ENCODE results near the gene HBG1.

The HBG1 gene

DNA sequence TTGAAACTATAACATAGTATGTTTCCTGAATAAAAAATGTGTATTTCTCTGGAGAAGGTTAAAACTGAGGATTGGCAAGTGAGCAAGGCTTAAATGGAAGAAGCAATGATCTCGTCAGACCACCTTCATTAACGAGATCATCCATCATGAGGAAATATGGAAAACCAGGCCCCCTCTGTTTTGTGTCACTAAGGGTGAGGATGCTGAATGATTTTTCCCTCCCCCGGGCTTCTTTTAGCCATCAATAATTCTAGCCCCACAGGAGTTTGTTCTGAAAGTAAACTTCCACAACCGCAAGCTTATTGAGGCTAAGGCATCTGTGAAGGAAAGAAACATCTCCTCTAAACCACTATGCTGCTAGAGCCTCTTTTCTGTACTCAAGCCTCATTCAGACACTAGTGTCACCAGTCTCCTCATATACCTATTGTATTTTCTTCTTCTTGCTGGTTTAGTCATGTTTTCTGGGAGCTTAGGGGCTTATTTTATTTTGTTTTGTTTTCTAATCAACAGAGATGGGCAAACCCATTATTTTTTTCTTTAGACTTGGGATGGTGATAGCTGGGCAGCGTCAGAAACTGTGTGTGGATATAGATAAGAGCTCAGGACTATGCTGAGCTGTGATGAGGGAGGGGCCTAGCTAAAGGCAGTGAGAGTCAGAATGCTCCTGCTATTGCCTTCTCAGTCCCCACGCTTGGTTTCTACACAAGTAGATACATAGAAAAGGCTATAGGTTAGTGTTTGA is 25.9 kb upstream of the HBG1 start:
- no peak overlapping the region for H3K4me3 ChIP-seq (ENCODE audit: low read depth, low read length)
- TF ChIP-seq, protein P1, sequence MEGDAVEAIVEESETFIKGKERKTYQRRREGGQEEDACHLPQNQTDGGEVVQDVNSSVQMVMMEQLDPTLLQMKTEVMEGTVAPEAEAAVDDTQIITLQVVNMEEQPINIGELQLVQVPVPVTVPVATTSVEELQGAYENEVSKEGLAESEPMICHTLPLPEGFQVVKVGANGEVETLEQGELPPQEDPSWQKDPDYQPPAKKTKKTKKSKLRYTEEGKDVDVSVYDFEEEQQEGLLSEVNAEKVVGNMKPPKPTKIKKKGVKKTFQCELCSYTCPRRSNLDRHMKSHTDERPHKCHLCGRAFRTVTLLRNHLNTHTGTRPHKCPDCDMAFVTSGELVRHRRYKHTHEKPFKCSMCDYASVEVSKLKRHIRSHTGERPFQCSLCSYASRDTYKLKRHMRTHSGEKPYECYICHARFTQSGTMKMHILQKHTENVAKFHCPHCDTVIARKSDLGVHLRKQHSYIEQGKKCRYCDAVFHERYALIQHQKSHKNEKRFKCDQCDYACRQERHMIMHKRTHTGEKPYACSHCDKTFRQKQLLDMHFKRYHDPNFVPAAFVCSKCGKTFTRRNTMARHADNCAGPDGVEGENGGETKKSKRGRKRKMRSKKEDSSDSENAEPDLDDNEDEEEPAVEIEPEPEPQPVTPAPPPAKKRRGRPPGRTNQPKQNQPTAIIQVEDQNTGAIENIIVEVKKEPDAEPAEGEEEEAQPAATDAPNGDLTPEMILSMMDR (IDR thresholded peaks at IDR 0.05; ENCODE audit: low read depth, low read length) = no peak
- TF ChIP-seq POLR2A (IDR thresholded peaks at IDR 0.05; ENCODE audit: extremely low read depth, insufficient read length) = no peak
- TF ChIP-seq MYC (IDR thresholded peaks at IDR 0.05; ENCODE audit: low read depth, low read length) = no peak
- TF ChIP-seq, protein P2, sequence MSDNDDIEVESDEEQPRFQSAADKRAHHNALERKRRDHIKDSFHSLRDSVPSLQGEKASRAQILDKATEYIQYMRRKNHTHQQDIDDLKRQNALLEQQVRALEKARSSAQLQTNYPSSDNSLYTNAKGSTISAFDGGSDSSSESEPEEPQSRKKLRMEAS (IDR thresholded peaks at IDR 0.05; ENCODE audit: low read depth, low read length) = no peak
- DNase-seq (ENCODE audit: low read depth) = no peak

DNA sequence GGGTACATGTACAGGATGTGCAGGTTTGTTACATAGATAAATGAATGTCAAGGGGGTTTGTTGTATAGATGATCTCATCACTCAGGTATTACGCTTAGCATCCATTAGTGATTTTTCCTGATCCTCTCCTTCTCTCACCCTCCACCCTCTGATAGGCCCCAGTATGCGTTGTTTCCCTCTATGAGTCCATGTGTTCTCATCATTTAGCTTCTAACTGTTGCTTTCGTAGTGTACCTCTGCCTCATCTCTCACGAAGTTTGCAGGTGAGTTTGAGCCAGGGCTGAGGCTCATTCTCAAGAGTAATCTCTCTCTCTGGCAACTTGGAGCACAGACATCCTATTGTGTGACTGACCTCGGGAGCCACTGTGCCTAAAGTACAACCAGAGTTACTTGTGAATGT is 24.7 kb upstream of the HBG1 start:
- DNase-seq (ENCODE audit: low read depth) = no peak
- no peak overlapping the region for H3K4me3 ChIP-seq (ENCODE audit: low read depth, low read length)
- TF ChIP-seq, protein P1 (IDR thresholded peaks at IDR 0.05; ENCODE audit: low read depth, low read length) = no peak
- TF ChIP-seq POLR2A (IDR thresholded peaks at IDR 0.05; ENCODE audit: extremely low read depth, insufficient read length) (no peak), MYC (IDR thresholded peaks at IDR 0.05; ENCODE audit: low read depth, low read length) (no peak)
- TF ChIP-seq, protein P2 (IDR thresholded peaks at IDR 0.05; ENCODE audit: low read depth, low read length) = no peak

DNA sequence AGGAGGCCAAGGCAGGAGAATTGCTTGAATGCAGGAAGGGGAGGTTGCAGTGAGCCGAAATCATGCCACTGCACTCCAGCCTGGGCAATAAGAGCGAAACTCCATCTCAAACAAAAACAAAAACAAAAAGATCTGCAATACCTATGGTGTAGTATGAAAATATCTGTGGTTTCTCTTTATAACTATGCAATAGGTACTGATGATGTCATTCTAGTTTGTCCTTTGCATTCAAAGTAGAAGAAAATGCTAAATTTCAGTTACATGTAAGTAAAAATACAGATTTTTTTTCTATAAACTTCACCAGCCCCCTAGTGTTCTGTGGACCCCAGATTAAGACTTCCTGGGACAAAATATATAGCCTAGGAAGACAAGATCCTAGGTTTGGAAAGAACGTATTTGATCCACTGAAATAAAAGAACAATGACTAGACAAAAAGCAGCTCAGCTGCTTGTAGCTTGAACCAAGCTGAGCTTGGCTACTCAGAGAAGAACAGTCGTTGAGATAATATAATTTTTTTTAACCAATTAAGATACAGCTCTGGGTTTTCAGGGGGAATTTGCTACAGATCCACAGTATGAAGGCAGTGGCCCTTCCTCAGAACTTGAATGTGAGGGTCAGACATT is 22.8 kb upstream of the HBG1 start:
- TF ChIP-seq, protein P1 (IDR thresholded peaks at IDR 0.05; ENCODE audit: low read depth, low read length) = no peak
- TF ChIP-seq, protein P2 (IDR thresholded peaks at IDR 0.05; ENCODE audit: low read depth, low read length) = no peak
- TF ChIP-seq MYC (IDR thresholded peaks at IDR 0.05; ENCODE audit: low read depth, low read length) (no peak), POLR2A (IDR thresholded peaks at IDR 0.05; ENCODE audit: extremely low read depth, insufficient read length) (no peak)
- no peak for DNase-seq (ENCODE audit: low read depth)
- no peak overlapping the region for H3K4me3 ChIP-seq (ENCODE audit: low read depth, low read length)

DNA sequence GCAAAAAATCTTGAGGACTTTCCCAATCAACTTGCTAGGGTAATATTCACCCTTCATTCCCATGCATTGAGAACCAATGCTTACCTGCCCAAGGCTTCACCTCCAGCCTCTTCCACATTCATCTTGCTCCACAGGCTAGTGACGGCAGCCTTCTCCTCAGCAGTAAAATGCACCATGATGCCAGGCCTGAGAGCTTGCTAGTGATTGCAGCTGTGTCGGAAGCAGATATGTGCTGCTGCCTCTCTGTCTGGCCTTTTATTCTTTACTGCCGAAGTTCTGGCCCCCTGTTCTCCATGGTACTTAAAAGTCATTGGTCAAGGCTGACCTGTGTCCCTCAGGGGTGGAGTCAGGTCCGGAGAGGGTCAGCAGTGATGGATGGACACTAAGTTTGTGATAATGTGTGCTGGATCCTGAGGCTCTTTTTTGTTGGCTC is 20.1 kb upstream of the HBG1 start, which contains the start of gene HBE1:
HBE1 (minus strand) TSS at position 231 of the 433 bp plus-strand sequence; CDS start at position 176, 55 bp downstream.
- TF ChIP-seq, protein P2 (IDR thresholded peaks at IDR 0.05; ENCODE audit: low read depth, low read length) = no peak
- TF ChIP-seq POLR2A (IDR thresholded peaks at IDR 0.05; ENCODE audit: extremely low read depth, insufficient read length) = no peak
- TF ChIP-seq, protein P1 (IDR thresholded peaks at IDR 0.05; ENCODE audit: low read depth, low read length) = no peak
- H3K4me3 ChIP-seq (ENCODE audit: low read depth, low read length) = no peak within 1 kb of the TSS
- no peak for DNase-seq (ENCODE audit: low read depth)

DNA sequence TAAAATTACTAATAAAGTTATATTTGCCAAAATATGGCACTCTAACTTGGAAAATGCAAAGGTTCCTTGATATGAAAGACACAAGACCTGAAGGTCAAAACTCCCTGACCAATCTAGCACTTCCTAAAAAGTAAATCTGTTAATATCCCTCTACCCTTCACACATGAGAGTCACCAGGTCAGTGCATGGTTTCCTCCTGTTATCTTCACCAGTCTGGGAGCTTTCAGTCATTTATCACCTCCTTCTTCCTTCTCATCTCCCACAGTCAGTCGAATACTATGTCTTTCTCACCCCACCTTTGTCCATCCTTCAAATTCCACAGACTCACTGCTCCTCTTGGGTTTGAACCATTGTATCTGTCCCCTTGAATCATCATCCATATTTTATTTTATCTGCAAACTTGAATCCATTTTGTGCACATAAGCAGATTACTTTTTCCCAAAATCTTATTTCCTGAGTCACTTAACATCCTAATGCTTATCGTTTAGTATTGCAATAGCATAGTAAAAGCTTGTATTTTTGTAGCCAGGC is 17.4 kb upstream of the HBG1 start:
- no peak for DNase-seq (ENCODE audit: low read depth)
- no peak overlapping the region for H3K4me3 ChIP-seq (ENCODE audit: low read depth, low read length)
- TF ChIP-seq, protein P1 (IDR thresholded peaks at IDR 0.05; ENCODE audit: low read depth, low read length) = no peak
- no peak for TF ChIP-seq POLR2A (IDR thresholded peaks at IDR 0.05; ENCODE audit: extremely low read depth, insufficient read length)
- no peak for TF ChIP-seq MYC (IDR thresholded peaks at IDR 0.05; ENCODE audit: low read depth, low read length)
- TF ChIP-seq, protein P2 (IDR thresholded peaks at IDR 0.05; ENCODE audit: low read depth, low read length) = no peak
